Stimulated activated CD8-positive, alpha-beta memory T cell treated with anti-CD3 and anti-CD28 coated beads, Interleukin-2, amount 100 ng/mL, for 1 hour (primary cell): ENCODE measurements around the gene SLC20A1.

Experiments used
- DNase-seq, 2 donors: peaks; one replicate each; pipeline ENCODE4 v3.0.0-alpha.2; 2020; ENCODE audit warnings: low read depth in 2 of 2

SLC20A1 gene

GRCh38 chr2:112709703-112710102, 64.0 kb downstream of the SLC20A1 start:
- no peak for DNase-seq

DNA sequence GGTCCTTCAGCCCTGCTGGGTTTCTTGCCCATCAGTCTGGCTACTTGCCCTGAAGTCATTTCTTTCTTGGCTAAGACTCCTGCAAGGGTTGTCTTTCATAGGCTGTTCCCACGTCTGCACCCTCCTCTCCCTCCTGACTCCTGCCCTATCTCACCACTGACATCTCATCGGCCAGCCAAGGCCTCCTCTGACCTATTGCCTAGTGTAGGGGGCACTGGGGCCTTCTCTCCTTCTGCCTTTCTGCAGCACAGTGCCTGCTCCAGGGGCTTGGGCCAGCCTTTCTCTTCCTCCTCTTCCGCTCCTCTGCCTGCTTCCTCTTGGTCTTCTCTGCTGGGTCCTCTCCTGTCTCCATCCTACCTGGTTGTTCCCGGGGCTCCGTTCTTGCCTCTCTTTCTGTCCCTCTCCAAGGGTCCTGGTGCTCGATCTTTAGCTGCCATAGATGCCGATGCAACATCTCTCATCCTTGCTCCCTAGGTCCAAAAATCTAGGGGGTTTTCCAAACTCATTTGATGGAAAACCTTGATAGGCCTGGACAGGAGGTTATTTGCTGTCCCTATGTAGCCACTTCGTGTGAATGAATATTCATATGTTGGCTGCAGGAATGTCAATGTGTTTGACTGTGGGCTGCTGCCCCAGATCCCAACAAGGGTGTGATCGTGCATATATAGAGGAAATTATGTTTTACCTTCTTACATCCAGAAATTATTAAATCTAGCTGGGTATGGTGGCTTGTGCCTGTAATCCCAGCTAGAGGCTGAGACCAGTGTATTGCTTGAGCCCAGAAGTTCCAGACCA, 65.4 kb downstream of the SLC20A1 start:
- DNase-seq = no peak

- DNase-seq = no peak
These were observed 66.7 kb downstream of the SLC20A1 start for GRCh38 chr2:112712465-112712864.

DNA sequence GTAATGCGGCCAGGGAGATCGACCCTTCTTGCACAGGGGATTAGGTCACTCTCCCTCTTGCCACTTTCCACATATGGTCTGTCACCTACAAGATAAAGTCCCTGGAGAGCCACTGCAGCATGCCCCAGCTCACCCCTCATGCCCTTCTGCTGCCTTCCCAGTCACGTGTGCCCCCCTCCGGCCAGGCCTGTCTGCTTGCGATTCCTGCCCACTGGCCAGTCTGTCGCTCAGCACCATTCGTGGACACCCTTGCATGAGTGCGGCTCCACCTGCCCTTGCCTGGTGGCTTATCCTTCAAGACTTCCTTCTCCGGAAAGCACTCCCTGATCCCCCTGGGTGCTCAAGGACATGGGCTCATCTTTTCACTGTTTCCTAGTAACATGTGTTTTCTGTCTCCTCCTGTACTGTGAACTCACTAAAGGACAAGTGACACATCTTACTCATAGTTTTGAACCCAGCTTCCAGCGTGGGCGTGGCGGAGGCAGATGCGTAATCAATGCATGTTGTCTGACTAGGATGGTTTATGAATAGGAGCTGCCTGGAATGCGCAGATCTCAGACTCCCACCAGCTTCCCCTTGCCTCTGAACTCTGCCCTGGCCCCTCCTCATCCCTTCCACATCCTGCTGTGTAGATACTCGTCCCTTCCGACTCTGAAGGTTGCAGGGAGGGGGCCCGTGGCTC, 67.3 kb downstream of the SLC20A1 start:
- DNase-seq = no peak
